Osteoblast (primary cell): ENCODE results near the gene NAT14. TPM values are rescaled to one million over a fixed set of nuclear protein-coding genes. Genes with fewer than 3 reads are reported as not detected.
A peak's percentile ranks its signal among the peaks of the same experiment; 100 is the strongest.

Experiments used
- DNase-seq: peaks from one replicate; pipeline ENCODE4 v3.0.0; 2011; ENCODE audit warnings: low spot score, mixed read lengths; ENCODE audit not compliant: insufficient read length; ENCODE audit errors: missing footprints
- H2AFZ ChIP-seq: 2 replicates; pipeline ENCODE4 v1.6.0; 2011; ENCODE audit warnings: mild to moderate bottlenecking, low read length
- H3K27ac ChIP-seq: 2 replicates; pipeline ENCODE4 v1.5.1; 2011; ENCODE audit warnings: mild to moderate bottlenecking, low read depth, low read length, moderate library complexity
- H3K27me3 ChIP-seq: 2 replicates; pipeline ENCODE4 v1.6.0; 2012; ENCODE audit warnings: mild to moderate bottlenecking, control low read depth, inconsistent platforms, low read length, moderate library complexity; ENCODE audit not compliant: insufficient read depth
- H3K36me3 ChIP-seq: 2 replicates; pipeline ENCODE4 v1.5.1; 2011; ENCODE audit warnings: mild to moderate bottlenecking, low read length, control low read depth, moderate library complexity; ENCODE audit not compliant: insufficient read depth
- H3K4me1 ChIP-seq: 2 replicates; pipeline ENCODE4 v1.5.1; 2011; ENCODE audit warnings: mild to moderate bottlenecking, low read length, control low read depth, moderate library complexity; ENCODE audit not compliant: insufficient read depth
- H3K4me2 ChIP-seq: 2 replicates; pipeline ENCODE4 v1.6.0; 2011; ENCODE audit warnings: mild to moderate bottlenecking, low read length; ENCODE audit not compliant: insufficient read depth
- H3K4me3 ChIP-seq: fragments of 200-600 bp; sonication (generic); 3 replicates; pipeline ENCODE4 v1.5.1; 2012; ENCODE audit warnings: mild to moderate bottlenecking, low read length, inconsistent platforms; ENCODE audit not compliant: insufficient read depth
- H3K79me2 ChIP-seq: 2 replicates; pipeline ENCODE4 v1.6.0; 2012; ENCODE audit warnings: mild to moderate bottlenecking, low read length, control low read depth, inconsistent platforms; ENCODE audit not compliant: insufficient read depth
- H3K9me3 ChIP-seq: 2 replicates; pipeline ENCODE4 v1.5.1; 2011; ENCODE audit warnings: low read depth, low read length, control low read depth
- H4K20me1 ChIP-seq: 2 replicates; pipeline ENCODE4 v1.6.0; 2012; ENCODE audit warnings: mild to moderate bottlenecking, low read length, control low read depth; ENCODE audit not compliant: insufficient read depth
- total RNA-seq: library from RNA; depleted of rRNA; stranded (reverse); fragments of >200 nt; gene quantifications from 2 replicates; pipeline ENCODE4 v1.2.3, GENCODE V29; 2012
- TF ChIP-seq, protein P1 (sequence below): IDR thresholded peaks from 2 replicates; pipeline ENCODE4 v1.5.1; 2011; ENCODE audit warnings: mild to moderate bottlenecking, low read depth, low read length, moderate library complexity; ENCODE audit errors: extremely low read depth

NAT14 gene
- total RNA-seq, 1 donor, result 11.2 TPM

DNA sequence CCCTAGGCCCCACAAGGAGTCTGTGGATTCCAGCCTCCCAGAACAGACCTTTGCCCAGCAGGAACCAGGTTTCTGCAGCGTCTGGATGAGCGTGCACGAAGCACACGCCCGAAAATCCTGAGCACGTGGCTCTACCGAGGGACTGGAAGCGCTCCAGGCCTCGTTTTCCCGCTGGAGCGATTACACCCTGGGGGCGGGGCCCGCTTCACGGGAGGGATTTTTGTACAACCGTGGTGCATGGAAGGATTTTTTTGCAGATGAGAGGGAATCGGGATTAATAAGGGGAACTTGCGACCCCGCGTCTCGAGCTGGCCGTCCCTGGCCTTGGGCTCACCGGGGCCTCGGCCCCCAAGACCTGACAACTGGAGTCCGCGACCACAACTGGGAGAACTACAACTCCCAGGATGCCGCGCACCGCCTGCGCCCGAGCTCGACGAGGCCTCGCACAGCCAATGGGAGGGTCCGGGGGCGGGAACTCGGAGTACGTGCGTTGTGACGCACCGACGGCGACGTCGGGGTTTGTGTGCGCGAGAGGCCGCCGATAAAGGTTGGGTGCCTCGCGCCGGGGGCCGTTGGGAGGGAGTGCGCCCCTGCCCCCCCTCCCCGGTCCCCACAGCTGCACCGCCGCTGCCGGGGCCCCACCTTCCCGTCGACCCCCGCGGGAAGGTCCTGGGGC lies 8.8 kb upstream of the NAT14 start, which contains the start of gene ZNF628:
ZNF628 (plus strand) TSS at position 518 of the 676 bp plus-strand sequence. CDS start 3,294 bp downstream, outside the sequence.
- H2AFZ ChIP-seq, result peak within 1 kb of the TSS; percentile 97
- no peaks in the 10 kb centered on the region for H3K36me3 ChIP-seq
- H3K27me3 ChIP-seq, result no peaks in the 10 kb centered on the region
- H4K20me1 ChIP-seq, result no peaks in the 10 kb centered on the region
- peak within 1 kb of the TSS; percentile 85 for H3K27ac ChIP-seq
- TF ChIP-seq, protein P1, sequence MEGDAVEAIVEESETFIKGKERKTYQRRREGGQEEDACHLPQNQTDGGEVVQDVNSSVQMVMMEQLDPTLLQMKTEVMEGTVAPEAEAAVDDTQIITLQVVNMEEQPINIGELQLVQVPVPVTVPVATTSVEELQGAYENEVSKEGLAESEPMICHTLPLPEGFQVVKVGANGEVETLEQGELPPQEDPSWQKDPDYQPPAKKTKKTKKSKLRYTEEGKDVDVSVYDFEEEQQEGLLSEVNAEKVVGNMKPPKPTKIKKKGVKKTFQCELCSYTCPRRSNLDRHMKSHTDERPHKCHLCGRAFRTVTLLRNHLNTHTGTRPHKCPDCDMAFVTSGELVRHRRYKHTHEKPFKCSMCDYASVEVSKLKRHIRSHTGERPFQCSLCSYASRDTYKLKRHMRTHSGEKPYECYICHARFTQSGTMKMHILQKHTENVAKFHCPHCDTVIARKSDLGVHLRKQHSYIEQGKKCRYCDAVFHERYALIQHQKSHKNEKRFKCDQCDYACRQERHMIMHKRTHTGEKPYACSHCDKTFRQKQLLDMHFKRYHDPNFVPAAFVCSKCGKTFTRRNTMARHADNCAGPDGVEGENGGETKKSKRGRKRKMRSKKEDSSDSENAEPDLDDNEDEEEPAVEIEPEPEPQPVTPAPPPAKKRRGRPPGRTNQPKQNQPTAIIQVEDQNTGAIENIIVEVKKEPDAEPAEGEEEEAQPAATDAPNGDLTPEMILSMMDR, result no peak
- peaks cover 24% of the 10 kb centered on the region for H3K79me2 ChIP-seq
- H3K4me3 ChIP-seq, result peak within 1 kb of the TSS; percentile 86
- no peaks in the 10 kb centered on the region for H3K9me3 ChIP-seq
- DNase-seq, result peak; percentile 100
- H3K4me1 ChIP-seq, result peaks cover 32% of the 10 kb centered on the region
- peak within 1 kb of the TSS; percentile 94 for H3K4me2 ChIP-seq

DNA sequence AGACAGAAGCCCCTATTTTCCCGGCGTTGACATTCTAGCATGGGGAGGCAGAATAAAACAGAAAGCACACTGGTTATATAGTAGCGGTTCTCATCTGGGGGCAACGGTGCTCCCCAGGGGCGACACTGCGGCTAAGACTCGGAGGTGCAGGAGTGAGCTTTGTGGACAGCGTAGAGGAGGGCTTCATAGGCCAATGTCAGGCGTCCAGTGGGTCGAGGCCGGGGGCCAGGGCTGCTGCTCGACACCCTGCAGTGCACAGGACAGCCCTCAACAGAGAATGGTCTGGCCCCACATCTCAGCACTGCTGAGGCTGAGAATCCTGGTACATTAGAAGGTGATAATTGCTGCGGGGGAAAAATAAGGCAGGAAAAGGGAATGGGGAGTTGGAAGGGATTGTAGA lies 7.1 kb upstream of the NAT14 start:
- H3K9me3 ChIP-seq, result no peaks in the 10 kb centered on the region
- peak overlapping the region; percentile 86 for H3K4me3 ChIP-seq
- peaks cover 26% of the 10 kb centered on the region for H3K4me1 ChIP-seq
- H4K20me1 ChIP-seq, result no peaks in the 10 kb centered on the region
- DNase-seq, result no peak
- H3K36me3 ChIP-seq, result peaks cover 7% of the 10 kb centered on the region
- peak overlapping the region; percentile 94 for H3K4me2 ChIP-seq
- no peaks in the 10 kb centered on the region for H3K27me3 ChIP-seq
- TF ChIP-seq, protein P1, result no peak
- no peak overlapping the region for H3K27ac ChIP-seq
- H2AFZ ChIP-seq, result no peak overlapping the region
- peaks cover 28% of the 10 kb centered on the region for H3K79me2 ChIP-seq

- H4K20me1 ChIP-seq, result no peaks in the 10 kb centered on the region
- H3K4me3 ChIP-seq, result no peak overlapping the region
- no peak overlapping the region for H3K4me2 ChIP-seq
- no peaks in the 10 kb centered on the region for H3K9me3 ChIP-seq
- H3K27ac ChIP-seq, result no peak overlapping the region
- peaks cover 21% of the 10 kb centered on the region for H3K4me1 ChIP-seq
- TF ChIP-seq, protein P1, result no peak
- DNase-seq, result no peak
- H2AFZ ChIP-seq, result no peak overlapping the region
- H3K36me3 ChIP-seq, result peaks cover 7% of the 10 kb centered on the region
- peaks cover 28% of the 10 kb centered on the region for H3K79me2 ChIP-seq
- no peaks in the 10 kb centered on the region for H3K27me3 ChIP-seq
These were observed 6.6 kb upstream of the NAT14 start for GRCh38 chr19:55478364-55478763.

DNA sequence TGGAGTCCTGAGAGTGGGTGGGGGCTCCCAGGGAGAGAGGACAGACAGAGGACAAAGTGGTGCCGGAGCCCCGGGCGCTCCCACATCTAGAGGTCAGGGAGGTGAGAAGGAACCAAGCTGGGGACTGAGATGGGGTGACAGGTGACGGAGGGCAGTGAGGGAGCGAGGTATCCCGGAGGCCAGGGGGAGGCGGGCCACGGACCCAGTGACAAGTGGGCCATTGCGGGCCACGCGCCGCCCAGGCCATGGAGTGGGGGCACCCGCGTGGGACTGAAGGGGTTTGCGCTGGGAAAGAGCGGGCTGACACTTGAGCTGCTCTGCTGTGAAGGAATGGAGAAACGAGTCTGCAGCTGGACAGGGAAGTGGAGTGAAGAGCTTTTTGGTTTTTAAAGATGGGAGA lies 5.9 kb upstream of the NAT14 start:
- no peak overlapping the region for H3K4me3 ChIP-seq
- no peak overlapping the region for H3K27ac ChIP-seq
- no peaks in the 10 kb centered on the region for H3K9me3 ChIP-seq
- no peak overlapping the region for H2AFZ ChIP-seq
- TF ChIP-seq, protein P1, result no peak
- H3K36me3 ChIP-seq, result peaks cover 7% of the 10 kb centered on the region
- H3K79me2 ChIP-seq, result peaks cover 29% of the 10 kb centered on the region
- no peaks in the 10 kb centered on the region for H3K27me3 ChIP-seq
- DNase-seq, result no peak
- H3K4me1 ChIP-seq, result peaks cover 19% of the 10 kb centered on the region
- H4K20me1 ChIP-seq, result no peaks in the 10 kb centered on the region
- H3K4me2 ChIP-seq, result no peak overlapping the region
